ENCODE data around the gene TRPM2.

Gene TRPM2

DNA sequence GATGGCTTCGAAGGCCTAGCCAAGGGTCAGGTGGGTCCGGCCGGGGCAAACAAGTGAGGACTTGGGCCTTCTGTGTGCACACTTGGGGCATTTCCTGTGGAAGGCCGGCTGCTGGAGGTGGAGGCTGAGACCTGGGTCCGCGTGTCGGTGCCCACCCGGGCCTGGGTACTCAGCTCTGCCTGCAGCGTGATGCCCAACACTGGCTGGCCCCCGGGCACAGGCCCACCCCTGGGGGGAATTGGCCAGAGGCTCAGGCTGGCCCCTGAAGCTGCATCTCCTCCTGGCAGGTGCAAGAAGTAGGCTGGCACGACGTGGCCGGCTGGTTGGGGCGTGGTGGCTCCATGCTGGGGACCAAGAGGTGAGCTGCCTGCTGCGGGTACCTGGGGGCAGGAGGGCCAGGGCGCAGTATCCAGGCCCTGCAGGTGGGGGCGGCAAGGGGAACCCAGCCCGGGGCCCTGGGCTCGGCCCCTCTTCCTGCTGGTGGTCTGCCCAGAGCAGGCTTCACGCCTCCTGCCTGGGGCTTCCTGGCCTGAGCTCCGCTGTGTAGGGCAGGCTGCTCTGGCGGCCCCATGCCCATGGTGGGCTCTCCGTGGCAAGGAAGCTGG is 31.5 kb upstream of the TRPM2 start:
- Histone ChIP-seq H3K4me3 (no peak overlapping the region), H3K27ac (no peak overlapping the region)

DNA sequence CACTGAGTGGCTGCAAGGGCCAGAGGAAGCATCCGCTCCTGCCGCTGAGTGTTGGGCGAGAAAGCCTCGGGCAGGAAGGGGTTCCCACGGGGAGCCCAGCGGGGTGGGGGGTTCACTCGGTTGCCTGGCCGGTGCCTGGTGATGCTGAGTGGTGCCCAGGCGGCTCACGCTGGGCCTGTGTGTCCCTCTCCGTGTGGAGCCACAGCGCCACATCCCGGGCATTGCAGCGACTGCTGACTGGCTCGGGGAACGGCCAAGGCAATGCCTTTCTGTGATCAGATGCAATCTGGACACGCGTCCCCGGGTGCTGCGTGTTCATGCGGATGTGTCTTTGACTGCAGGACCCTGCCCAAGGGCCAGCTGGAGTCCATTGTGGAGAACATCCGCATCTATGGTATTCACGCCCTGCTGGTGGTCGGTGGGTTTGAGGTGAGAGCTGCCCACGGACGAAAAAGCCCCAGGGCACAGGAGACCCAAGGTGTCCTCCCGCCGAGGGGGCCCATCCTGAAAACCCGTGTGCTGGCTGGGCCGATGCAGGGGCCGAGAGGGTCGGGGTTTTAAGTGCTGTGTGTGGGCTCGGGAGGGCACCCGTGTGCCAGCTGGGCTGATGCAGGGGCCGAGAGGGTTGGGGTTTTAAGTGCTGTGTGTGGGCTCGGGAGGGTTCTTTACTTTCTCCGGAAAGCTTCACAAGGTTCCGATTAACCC is 30.6 kb upstream of the TRPM2 start:
- Histone ChIP-seq H3K4me3 (no peak overlapping the region), H3K27ac (no peak overlapping the region)

DNA sequence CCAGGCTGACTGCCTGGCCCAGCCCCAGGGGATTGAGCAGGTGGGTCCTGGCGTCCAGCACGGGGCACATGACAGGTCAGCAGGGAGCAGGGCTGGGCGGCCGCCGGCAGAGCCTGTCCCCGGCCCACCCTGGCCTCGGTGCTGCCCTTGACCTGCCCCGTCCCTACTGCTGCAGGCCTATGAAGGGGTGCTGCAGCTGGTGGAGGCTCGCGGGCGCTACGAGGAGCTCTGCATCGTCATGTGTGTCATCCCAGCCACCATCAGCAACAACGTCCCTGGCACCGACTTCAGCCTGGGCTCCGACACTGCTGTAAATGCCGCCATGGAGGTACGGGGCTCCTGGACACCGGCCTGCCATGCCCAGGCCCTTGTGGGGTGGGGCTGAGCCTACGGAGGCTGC is 29.8 kb upstream of the TRPM2 start:
- no peak overlapping the region for H3K27ac ChIP-seq
- H3K4me3 ChIP-seq = no peak overlapping the region

DNA sequence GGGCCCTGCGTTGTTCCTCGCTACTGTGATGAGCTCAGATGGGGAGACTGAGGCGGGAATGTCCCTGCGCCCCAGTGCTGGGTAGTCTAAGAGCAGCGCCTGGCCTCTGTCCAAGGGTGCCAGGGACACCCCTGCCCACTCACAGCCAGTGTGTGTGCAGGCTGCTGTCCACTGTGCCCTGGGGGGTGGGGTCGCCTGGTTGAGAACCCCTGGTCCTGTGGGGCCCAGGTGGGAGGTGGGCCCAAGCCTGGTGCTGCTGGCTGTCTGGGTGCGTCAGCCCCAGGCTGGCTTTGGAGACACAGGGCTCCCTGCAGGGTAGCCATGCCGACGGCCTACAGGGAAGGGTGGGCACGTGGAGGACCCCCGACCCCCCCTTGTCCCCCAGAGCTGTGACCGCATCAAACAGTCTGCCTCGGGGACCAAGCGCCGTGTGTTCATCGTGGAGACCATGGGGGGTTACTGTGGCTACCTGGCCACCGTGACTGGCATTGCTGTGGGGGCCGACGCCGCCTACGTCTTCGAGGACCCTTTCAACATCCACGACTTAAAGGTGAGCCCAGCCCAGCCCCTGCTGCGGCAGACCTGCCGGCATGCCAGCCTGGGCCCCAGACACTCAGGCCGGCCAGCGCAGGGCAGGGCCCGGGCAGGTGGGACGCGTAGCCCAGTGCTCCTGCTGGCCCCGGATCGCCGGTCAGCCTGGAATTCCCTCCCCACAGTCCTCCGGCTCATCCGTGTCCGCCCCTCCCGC is 29.1 kb upstream of the TRPM2 start:
- H3K4me3 ChIP-seq = no peak overlapping the region

DNA sequence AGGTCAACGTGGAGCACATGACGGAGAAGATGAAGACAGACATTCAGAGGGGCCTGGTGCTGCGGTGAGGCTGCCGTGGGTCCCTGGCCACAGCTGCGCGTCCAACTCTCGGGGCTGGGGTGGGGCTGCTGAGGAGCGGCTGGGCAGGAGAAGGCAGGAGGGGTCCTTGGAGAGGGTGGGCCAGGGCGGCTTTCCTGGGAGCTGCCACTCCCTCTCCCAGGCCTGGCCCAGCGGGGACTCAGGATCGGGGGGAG is 28.6 kb upstream of the TRPM2 start:
- H3K27ac ChIP-seq = no peak overlapping the region
- H3K4me3 ChIP-seq = no peak overlapping the region

More for the DNA sequence above, 29.1 kb upstream of the TRPM2 start:
- H3K27ac ChIP-seq = peak overlapping the region in 1 of 21 experiments; percentile 26

DNA sequence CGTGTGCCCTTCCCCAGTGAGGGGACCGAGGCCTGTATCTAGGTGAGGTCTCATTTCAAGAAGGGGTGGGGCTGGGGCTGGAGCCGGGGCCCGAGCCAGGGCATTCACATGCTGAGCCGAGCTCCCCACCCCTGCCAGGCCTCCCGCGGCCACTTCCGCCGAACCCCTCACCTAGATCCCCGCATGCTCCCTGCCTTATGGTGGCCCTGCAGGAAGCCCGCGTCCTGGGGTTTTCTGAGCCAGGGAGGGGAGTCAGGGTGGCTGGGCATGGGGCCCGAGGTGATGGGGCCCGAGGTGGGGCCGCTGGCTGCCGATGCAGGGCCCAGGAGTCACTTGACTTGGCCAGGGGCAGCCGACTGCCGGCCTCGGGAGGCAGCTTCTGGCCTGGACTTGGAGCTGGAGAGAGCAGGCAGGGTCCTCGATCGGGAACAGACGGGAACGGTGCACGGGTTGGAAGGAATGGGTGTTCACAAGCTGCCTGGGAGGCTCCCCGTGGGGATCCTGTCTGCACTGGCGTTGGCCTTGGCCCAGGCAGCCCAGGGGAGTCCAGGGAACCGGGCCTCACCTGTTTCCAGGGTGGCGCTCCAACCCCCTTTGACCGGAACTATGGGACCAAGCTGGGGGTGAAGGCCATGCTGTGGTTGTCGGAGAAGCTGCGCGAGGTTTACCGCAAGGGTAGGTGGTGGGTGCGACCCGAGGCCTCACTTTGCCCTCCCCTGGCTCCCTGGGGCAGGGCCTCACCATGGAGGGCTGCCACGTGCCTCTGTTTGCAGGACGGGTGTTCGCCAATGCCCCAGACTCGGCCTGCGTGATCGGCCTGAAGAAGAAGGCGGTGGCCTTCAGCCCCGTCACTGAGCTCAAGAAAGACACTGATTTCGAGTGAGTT is 27.8 kb upstream of the TRPM2 start:
- no peak overlapping the region for H3K4me3 ChIP-seq
- no peak overlapping the region for H3K27ac ChIP-seq

DNA sequence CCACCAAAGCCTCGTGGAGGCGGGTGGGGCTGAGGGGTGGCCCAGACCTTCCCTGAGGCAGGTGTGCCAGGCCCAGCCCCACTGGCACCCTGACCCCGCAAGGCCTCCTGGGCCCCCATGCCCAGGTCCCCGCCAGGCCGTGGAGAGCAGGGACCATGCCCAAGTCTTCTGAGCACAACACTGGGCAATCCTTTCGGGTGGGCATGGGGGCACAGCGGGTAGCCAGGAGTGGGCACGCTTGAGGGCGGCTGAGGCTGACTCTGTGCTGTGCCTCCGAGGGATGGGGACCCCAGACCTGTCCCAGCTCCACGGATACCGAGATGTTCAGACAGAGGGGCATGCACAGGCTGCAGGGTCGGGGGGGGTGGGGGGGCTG is 27.2 kb upstream of the TRPM2 start:
- no peak overlapping the region for H3K27ac ChIP-seq

DNA sequence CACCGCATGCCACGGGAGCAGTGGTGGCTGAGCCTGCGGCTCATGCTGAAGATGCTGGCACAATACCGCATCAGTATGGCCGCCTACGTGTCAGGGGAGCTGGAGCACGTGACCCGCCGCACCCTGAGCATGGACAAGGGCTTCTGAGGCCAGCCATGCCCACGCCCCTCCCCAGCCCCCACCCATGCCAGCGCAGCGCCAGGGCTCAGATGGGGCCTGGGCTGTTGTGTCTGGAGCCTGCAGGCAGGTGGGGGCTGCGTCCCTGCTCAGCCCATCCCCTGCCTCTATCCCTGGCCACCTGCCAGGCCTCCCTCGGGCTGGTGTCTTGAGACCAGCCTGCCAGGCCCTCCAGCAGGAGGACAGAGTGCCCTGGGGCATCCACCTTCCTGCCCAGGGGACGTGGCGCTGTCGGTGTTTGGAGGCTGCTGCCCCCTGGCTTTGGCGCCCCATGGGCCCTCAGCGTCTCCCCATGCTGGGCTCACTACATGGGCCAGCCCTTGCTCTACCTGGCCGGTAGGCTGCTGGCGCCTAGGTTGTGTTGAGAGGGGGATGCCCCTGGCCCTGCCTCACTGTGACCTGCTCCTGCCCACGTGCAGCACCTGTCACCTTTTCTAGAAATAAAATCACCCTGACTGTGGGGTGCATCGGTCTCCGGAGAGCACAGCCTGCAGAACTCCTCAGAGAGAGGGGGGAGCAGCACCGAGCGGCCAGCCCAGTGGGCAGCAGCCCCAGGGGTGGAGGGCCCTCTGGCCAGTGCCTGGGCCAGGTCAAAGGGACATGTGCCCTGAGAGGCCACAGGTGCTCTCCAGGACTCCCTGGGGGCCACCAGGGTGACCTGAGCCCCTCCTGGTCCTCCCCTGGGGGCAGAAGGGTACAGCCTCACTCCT is 26.5 kb upstream of the TRPM2 start:
- H3K27ac ChIP-seq = no peak overlapping the region
- H3K4me3 ChIP-seq = no peak overlapping the region

More for the DNA sequence above, 27.2 kb upstream of the TRPM2 start:
- H3K4me3 ChIP-seq = no peak overlapping the region

DNA sequence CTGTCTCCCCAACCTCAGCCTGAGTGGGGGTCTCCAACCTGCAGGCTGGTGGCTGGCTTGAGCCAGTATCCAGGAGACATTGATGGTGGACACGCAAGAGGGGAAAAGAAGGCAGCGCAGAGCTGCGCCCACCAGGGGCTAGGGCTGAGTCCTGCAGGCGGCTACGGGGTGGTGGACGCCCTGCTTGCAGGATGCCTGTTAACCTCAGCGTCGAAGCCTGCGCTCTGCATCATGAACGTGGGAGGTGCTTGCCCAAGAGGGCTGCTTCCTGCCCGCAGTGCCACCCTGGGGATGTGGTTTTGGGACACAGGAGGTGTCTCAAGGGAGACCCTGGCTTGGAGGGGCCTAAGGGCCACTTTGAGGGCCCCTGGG is 25.8 kb upstream of the TRPM2 start:
- H3K4me3 ChIP-seq = no peak overlapping the region
- no peak overlapping the region for H3K27ac ChIP-seq

DNA sequence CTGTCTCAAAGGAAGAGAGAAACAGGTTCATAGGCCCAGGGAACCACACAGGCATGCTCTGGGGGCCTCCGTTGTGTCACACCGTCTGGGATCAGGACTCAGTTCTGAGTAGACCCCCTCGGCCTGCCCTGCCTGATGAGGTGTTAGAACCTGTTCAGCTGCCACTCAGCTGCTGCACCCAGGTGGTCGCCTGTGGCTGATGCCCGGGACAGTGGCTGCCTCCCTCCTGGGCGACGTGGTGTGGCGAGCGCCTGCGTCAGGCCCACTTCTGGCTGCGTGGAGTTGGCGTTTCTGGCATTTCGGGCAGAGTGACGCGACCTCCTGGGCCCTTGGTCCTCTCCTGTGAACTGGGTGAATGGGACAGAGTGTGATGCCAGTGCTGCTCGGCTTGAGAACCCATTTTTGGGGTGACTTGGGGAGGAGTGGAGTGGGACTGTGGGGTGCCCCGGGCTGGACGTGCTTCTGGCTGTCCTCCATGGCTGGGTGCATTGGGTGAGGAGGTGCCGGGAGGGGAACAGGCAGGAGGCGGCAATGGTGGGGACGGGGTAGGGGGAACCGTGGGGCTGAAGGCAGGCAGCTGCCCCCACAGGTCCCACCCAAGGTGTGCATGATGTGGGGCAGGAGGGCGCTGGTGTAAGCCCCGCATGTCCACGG is 25.1 kb upstream of the TRPM2 start:
- no peak overlapping the region for H3K27ac ChIP-seq
- H3K4me3 ChIP-seq = no peak overlapping the region

DNA sequence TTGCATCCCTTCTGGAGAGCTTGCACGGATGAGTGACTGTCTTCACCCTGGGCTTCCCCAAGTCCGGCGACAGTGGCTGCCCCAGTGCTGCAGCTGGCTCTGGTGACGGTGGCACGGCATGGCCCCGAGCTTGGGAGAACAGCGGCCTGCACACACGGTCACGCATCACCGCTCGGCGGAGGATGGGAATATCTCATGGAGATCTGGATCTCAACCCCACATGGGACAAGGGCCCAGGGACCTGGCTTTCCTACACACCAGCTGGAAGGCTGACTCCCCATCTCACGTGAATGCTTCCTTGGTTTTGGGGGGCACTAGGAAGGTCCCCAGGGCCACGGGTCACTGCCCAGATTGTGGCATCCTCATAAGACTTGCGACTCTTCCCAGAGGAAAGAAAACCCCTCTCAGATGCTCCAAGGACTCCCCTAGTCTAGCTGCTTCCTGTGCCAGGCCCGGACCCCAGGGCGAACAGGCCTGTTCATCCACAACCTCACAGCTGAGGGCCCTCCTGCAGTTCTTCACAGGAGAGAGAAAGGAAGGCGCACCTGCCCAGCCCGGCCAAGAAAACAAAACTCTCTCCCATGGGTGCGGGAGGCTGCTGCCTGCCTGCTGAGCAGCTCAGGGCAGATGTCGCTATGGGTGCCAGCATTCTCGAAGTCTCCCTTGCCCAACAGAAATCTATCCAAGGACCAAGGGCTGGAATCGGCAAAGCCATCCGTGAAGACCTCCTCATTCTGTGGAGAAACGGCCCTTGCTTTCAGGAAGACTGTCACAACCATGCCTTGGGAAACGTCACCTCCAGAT is 24.1 kb upstream of the TRPM2 start:
- no peak overlapping the region for H3K27ac ChIP-seq
- H3K4me3 ChIP-seq = no peak overlapping the region

DNA sequence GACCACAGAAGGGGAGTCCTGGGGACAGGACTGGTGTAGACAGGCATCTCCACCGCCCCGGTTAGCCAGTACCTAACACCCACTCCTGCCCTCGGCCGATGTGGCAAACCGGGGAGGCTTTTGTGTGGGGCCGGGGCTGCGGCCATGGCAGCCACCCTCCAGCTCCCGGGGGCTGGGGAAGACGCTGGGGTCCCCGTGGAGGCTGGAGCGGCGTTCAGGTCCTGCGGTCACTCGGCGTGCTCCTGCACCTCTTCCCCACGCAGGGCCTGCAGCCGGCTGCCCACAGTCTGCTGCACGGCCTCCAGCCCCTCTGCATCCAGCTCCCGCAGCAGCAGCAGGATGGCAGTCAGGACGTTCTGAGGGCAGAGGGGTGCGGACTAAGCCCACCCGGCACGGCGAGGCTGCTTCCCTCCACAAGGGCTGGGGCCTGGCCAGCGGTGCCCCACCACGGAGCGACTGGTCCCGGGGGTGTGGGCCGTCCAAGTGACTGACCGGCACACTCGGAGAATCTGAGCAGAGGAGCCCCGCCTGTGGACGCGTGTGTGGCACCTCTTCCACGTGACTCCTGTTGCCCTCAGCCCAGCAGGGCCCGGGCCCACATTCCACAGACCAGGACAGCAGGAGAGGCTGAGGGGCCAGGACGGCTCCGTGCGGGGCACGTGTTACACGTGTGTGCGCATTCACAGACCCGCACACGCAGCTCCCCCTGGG is 23.3 kb upstream of the TRPM2 start:
- Histone ChIP-seq H3K4me3 (no peak overlapping the region), H3K27ac (no peak overlapping the region)

DNA sequence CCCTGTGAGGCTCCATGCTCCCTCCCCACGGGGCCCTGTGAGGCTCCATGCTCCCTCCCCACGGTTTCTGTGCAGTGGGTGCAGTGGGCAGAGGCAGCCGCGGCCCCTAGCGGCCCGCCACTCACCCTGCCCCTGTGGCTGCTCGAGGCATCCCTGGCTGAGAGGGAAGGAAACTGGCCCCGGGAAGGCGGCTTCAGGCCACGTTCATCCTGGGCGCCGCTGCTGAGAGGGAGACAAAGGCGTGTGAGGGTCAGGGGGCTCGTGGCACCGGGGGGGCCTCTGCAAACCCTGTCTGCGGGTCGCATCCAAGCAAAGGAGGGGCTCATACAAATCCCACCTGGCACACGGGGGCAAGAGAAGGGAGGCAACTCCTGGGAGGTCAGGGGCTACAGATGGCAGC is 22.7 kb upstream of the TRPM2 start:
- H3K27ac ChIP-seq = no peak overlapping the region

DNA sequence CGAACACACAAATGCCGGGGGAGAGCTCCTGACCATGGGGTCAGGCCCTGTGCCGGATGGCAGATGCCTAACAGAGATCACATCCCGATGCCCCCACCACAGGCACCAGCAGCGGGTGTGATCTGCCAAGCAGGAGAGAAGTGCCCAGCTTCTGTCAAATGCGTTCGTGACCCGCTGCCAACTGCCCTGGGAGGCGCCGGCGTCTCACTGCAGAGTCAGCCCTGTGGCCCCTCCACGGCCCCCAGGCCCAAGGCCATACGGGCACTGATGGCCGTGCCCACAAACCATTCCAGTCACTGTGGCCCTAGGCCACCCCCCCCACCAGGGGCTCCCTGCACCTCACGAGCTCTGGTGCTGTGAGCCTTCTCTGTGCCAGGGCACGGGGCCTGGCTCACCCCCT is 22.2 kb upstream of the TRPM2 start:
- Histone ChIP-seq H3K27ac (no peak overlapping the region), H3K4me3 (no peak overlapping the region)

More for the DNA sequence above, 22.7 kb upstream of the TRPM2 start:
- no peak overlapping the region for H3K4me3 ChIP-seq

DNA sequence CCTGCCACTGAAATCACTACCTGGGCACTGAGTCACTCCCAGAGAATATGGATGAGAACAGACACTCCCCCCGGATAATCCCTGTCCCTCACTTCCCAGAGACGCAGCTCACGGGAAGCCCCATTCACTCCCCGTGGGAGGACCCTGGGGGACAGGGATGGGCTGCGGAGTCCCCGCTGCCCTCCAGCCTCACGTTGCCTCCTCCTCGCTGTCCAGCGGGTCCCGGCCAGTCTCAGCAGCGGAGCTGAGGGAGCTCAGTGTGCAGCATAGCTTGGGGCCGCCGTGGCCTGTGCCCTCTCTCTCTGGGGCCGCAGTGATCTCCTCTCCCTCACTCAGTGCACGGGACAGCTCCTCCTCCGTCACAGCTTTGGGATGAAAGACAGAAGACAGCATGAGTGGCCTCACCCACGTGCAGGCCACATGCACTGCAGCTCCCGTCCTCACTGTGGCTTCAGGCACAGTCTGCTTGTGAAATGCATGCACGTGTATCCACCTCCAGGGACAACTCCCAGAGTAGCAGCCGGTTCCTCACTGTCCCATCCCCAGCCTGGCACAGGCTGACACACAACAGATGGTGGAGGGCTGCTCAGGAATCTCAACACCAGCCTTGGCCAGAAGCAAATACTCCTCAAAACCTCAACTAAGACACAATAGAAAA is 21.6 kb upstream of the TRPM2 start:
- Histone ChIP-seq H3K27ac (no peak overlapping the region), H3K4me3 (no peak overlapping the region)

DNA sequence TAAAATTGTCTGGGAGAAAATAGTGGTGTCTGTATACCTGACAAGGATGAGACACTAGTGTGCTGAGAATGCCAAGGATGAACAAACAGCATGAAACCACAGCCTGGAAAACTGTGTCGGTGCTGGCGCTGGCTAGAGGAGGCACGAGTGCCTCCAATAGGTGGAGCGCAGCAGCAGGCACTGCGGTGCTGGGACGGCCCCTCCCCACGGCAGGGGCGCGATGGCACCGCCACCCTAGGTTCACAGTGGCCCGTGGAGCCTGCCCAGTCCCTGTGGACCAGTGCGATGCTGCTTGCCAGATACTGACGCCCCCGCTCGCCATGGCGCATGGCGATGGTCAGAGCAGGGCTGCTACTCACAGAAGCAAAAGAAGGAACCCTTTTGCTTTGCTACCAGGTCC is 21.0 kb upstream of the TRPM2 start:
- H3K4me3 ChIP-seq = no peak overlapping the region

DNA sequence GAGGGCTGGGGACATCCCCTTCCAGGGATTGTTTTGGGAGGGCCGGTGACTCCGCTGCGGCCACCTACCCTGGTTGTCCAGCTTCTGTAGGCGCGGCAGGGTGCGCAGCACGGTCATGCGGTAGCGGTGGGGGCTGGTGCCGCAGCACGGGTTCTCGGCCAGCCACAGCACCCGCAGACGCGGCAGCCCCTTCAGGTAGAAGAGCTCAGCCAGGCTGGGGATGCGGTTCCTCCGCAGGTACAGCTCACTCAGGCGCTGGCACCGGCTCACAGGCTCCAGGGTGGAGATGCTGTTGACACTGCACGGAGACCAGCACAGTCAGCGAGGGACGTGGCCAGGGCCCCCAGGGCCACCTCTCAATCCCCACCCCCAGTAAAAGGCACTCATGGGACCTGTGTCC is 20.5 kb upstream of the TRPM2 start:
- Histone ChIP-seq H3K27ac (no peak overlapping the region), H3K4me3 (no peak overlapping the region)

More for the DNA sequence above, 21.0 kb upstream of the TRPM2 start:
- no peak overlapping the region for H3K27ac ChIP-seq
